ENCODE data around the gene WDR31.

WDR31 gene

GRCh38 chr9:113364951-113365350, 24.9 kb upstream of the WDR31 start:
- no peaks in the 10 kb centered on the region for H3K27me3 ChIP-seq (ENCODE audit: low read depth, low read length)
- H3K4me3 ChIP-seq (ENCODE audit: low read depth in 1 of 2, low read length in 2 of 2) = no peak overlapping the region
- no peak overlapping the region for H3K27ac ChIP-seq (ENCODE audit: low read length)
- no peaks in the 10 kb centered on the region for H3K36me3 ChIP-seq (ENCODE audit: control insufficient read depth in 1 of 2, insufficient read depth in 2 of 2, low read length in 2 of 2)
- H3K9me3 ChIP-seq (ENCODE audit: control insufficient read depth in 1 of 2, low read length in 2 of 2) = no peaks in the 10 kb centered on the region
- H3K4me1 ChIP-seq (ENCODE audit: control insufficient read depth in 1 of 2, insufficient read depth in 2 of 2, low read length in 2 of 2) = no peaks in the 10 kb centered on the region

- Histone ChIP-seq H3K36me3 (ENCODE audit: control insufficient read depth in 1 of 2, insufficient read depth in 2 of 2, low read length in 2 of 2) (no peaks in the 10 kb centered on the region), H3K4me3 (ENCODE audit: low read depth in 1 of 2, low read length in 2 of 2) (no peak overlapping the region), H3K27me3 (ENCODE audit: low read depth, low read length) (no peaks in the 10 kb centered on the region), H3K4me1 (ENCODE audit: control insufficient read depth in 1 of 2, insufficient read depth in 2 of 2, low read length in 2 of 2) (no peaks in the 10 kb centered on the region), H3K27ac (ENCODE audit: low read length) (no peak overlapping the region), H3K9me3 (ENCODE audit: control insufficient read depth in 1 of 2, low read length in 2 of 2) (no peaks in the 10 kb centered on the region)
Observed at GRCh38 chr9:113363336-113363735, 23.3 kb upstream of the WDR31 start.

- H3K4me1 ChIP-seq (ENCODE audit: control insufficient read depth in 1 of 2, insufficient read depth in 2 of 2, low read length in 2 of 2) = no peaks in the 10 kb centered on the region
- no peak overlapping the region for H3K4me3 ChIP-seq (ENCODE audit: low read depth in 1 of 2, low read length in 2 of 2)
- H3K27ac ChIP-seq (ENCODE audit: low read length) = no peak overlapping the region
- no peaks in the 10 kb centered on the region for H3K9me3 ChIP-seq (ENCODE audit: control insufficient read depth in 1 of 2, low read length in 2 of 2)
- no peaks in the 10 kb centered on the region for H3K27me3 ChIP-seq (ENCODE audit: low read depth, low read length)
- H3K36me3 ChIP-seq (ENCODE audit: control insufficient read depth in 1 of 2, insufficient read depth in 2 of 2, low read length in 2 of 2) = no peaks in the 10 kb centered on the region
Observed at GRCh38 chr9:113361304-113362018, 21.4 kb upstream of the WDR31 start.

GRCh38 chr9:113360242-113360842, 20.3 kb upstream of the WDR31 start:
- no peaks in the 10 kb centered on the region for H3K36me3 ChIP-seq (ENCODE audit: control insufficient read depth in 1 of 2, insufficient read depth in 2 of 2, low read length in 2 of 2)
- H3K9me3 ChIP-seq (ENCODE audit: control insufficient read depth in 1 of 2, low read length in 2 of 2) = no peaks in the 10 kb centered on the region
- no peaks in the 10 kb centered on the region for H3K27me3 ChIP-seq (ENCODE audit: low read depth, low read length)
- no peaks in the 10 kb centered on the region for H3K4me1 ChIP-seq (ENCODE audit: control insufficient read depth in 1 of 2, insufficient read depth in 2 of 2, low read length in 2 of 2)
- H3K27ac ChIP-seq (ENCODE audit: low read length) = no peak overlapping the region
- H3K4me3 ChIP-seq (ENCODE audit: low read depth in 1 of 2, low read length in 2 of 2) = no peak overlapping the region

DNA sequence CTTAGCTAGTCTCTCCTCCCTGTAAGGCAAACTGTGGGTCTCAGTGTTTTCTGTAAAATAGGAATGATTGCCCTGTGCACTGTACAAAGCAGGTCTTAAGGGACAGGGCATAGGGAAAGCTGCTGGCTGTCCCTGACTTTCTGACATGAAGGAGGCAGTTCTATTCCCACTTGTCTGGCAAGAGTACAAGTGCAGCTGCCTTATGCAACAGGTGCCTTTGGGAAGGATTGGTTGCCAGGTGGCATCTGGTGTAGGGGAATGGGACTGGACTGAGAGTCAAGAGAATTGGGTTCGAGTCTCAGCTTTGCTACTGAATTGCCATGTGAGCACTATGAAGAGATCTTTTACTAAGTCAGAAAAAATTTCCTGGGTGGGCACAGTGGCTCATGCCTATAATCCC, 19.3 kb upstream of the WDR31 start:
- Histone ChIP-seq H3K4me3 (ENCODE audit: low read depth in 1 of 2, low read length in 2 of 2) (no peak overlapping the region), H3K36me3 (ENCODE audit: control insufficient read depth in 1 of 2, insufficient read depth in 2 of 2, low read length in 2 of 2) (no peaks in the 10 kb centered on the region), H3K9me3 (ENCODE audit: control insufficient read depth in 1 of 2, low read length in 2 of 2) (no peaks in the 10 kb centered on the region), H3K27me3 (ENCODE audit: low read depth, low read length) (no peaks in the 10 kb centered on the region), H3K4me1 (ENCODE audit: control insufficient read depth in 1 of 2, insufficient read depth in 2 of 2, low read length in 2 of 2) (no peaks in the 10 kb centered on the region), H3K27ac (ENCODE audit: low read length) (no peak overlapping the region)

- Histone ChIP-seq H3K27me3 (ENCODE audit: low read depth, low read length) (peaks cover 4% of the 10 kb centered on the region), H3K4me3 (ENCODE audit: low read depth in 1 of 2, low read length in 2 of 2) (no peak overlapping the region), H3K9me3 (ENCODE audit: control insufficient read depth in 1 of 2, low read length in 2 of 2) (no peaks in the 10 kb centered on the region), H3K4me1 (ENCODE audit: control insufficient read depth in 1 of 2, insufficient read depth in 2 of 2, low read length in 2 of 2) (no peaks in the 10 kb centered on the region), H3K27ac (ENCODE audit: low read length) (no peak overlapping the region), H3K36me3 (ENCODE audit: control insufficient read depth in 1 of 2, insufficient read depth in 2 of 2, low read length in 2 of 2) (no peaks in the 10 kb centered on the region)
Observed at GRCh38 chr9:113356686-113357292, 16.7 kb upstream of the WDR31 start.

DNA sequence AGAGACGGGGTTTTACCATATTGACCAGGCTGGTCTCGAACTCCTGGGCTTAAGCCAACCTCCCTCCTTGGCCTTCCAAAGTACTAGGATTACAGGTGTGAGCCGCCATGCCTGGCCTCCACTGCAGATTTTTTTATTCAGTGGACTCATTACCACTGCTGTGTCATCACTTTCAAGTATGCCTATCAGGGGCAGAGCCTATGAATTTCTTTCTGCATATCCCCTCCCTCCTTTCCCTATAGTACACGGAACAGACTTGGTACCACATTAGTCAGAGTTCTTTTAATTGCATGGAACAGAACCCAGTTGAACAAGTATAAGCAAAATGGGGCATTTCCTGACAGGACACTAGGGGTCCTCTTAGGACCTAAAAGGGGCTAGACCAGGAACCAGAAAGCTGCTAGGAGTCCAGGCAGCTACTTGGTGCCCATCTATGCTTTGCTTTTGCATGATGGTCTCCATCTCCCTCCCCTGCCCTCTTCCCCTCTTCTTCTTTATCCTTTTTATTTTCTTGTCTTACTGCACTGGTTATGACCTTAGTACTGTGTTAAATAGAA, 15.0 kb upstream of the WDR31 start:
- H3K27me3 ChIP-seq (ENCODE audit: low read depth, low read length) = peaks cover 4% of the 10 kb centered on the region
- H3K27ac ChIP-seq (ENCODE audit: low read length) = no peak overlapping the region
- H3K9me3 ChIP-seq (ENCODE audit: control insufficient read depth in 1 of 2, low read length in 2 of 2) = no peaks in the 10 kb centered on the region
- H3K36me3 ChIP-seq (ENCODE audit: control insufficient read depth in 1 of 2, insufficient read depth in 2 of 2, low read length in 2 of 2) = no peaks in the 10 kb centered on the region
- H3K4me1 ChIP-seq (ENCODE audit: control insufficient read depth in 1 of 2, insufficient read depth in 2 of 2, low read length in 2 of 2) = peaks cover 0 to 7% of the 10 kb centered on the region in 2 donors
- H3K4me3 ChIP-seq (ENCODE audit: low read depth in 1 of 2, low read length in 2 of 2) = no peak overlapping the region

DNA sequence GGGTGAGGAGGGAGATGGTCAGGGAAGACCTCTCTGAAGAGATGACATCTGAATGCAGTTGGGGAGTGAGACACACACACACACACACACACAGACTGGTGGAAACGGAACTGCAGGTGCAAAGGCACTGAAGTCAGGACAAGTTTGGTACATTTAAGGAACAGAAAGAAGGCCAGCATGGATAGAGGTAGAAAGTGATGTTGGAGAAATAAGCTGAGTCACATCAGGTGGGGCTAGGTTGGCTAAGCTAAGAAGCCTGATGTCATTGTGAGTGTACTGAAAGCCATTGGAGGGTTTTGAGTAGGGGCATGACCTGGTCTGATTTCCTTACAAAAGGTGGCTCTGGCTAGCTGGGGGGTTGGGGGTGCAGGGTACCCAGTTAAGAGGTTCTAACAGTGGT, 12.3 kb upstream of the WDR31 start:
- H3K9me3 ChIP-seq (ENCODE audit: control insufficient read depth in 1 of 2, low read length in 2 of 2) = no peaks in the 10 kb centered on the region
- H3K4me1 ChIP-seq (ENCODE audit: control insufficient read depth in 1 of 2, insufficient read depth in 2 of 2, low read length in 2 of 2) = peaks cover 0 to 15% of the 10 kb centered on the region in 2 donors
- no peak overlapping the region for H3K27ac ChIP-seq (ENCODE audit: low read length)
- H3K4me3 ChIP-seq (ENCODE audit: low read depth in 1 of 2, low read length in 2 of 2) = no peak overlapping the region
- peaks cover 4% of the 10 kb centered on the region for H3K27me3 ChIP-seq (ENCODE audit: low read depth, low read length)
- no peaks in the 10 kb centered on the region for H3K36me3 ChIP-seq (ENCODE audit: control insufficient read depth in 1 of 2, insufficient read depth in 2 of 2, low read length in 2 of 2)

GRCh38 chr9:113352006-113352405, 11.9 kb upstream of the WDR31 start:
- no peak overlapping the region for H3K27ac ChIP-seq (ENCODE audit: low read length)
- peaks cover 0 to 15% of the 10 kb centered on the region in 2 donors for H3K4me1 ChIP-seq (ENCODE audit: control insufficient read depth in 1 of 2, insufficient read depth in 2 of 2, low read length in 2 of 2)
- no peaks in the 10 kb centered on the region for H3K36me3 ChIP-seq (ENCODE audit: control insufficient read depth in 1 of 2, insufficient read depth in 2 of 2, low read length in 2 of 2)
- H3K9me3 ChIP-seq (ENCODE audit: control insufficient read depth in 1 of 2, low read length in 2 of 2) = no peaks in the 10 kb centered on the region
- no peak overlapping the region for H3K4me3 ChIP-seq (ENCODE audit: low read depth in 1 of 2, low read length in 2 of 2)
- peaks cover 4% of the 10 kb centered on the region for H3K27me3 ChIP-seq (ENCODE audit: low read depth, low read length)

GRCh38 chr9:113350937-113351336, 10.9 kb upstream of the WDR31 start:
- peaks cover 4% of the 10 kb centered on the region for H3K27me3 ChIP-seq (ENCODE audit: low read depth, low read length)
- no peak overlapping the region for H3K4me3 ChIP-seq (ENCODE audit: low read depth in 1 of 2, low read length in 2 of 2)

DNA sequence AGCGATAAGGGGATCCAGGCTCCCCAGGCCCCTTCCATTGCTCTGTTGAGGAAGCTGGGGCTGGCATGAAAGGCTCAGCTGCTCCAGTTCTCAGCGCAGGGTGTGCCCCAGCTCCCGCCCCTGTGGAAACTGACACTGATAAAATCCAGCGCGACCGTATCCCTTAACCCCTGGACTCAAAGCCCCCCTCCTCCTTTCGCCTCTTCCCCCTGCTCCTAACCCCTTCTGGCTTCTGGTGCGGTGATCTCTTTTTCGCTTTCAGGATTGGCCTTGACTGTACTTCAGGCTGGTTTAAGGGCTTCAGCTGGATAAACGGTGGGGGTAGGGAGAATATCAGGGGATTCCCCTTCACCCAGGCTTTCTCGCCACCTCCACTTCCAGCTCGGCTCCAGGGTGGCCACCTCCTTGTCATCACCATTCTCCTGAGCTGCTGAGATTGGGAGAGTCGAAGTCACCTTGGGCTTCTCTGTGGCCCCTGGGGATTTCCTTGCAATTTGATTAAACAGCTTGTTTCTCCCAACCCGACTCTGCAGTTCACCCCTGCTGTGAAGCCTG, 10.1 kb upstream of the WDR31 start:
- Histone ChIP-seq H3K4me1 (ENCODE audit: control insufficient read depth in 1 of 2, insufficient read depth in 2 of 2, low read length in 2 of 2) (peaks cover 0 to 15% of the 10 kb centered on the region in 2 donors), H3K27me3 (ENCODE audit: low read depth, low read length) (peaks cover 4% of the 10 kb centered on the region), H3K9me3 (ENCODE audit: control insufficient read depth in 1 of 2, low read length in 2 of 2) (no peaks in the 10 kb centered on the region), H3K36me3 (ENCODE audit: control insufficient read depth in 1 of 2, insufficient read depth in 2 of 2, low read length in 2 of 2) (no peaks in the 10 kb centered on the region), H3K4me3 (ENCODE audit: low read depth in 1 of 2, low read length in 2 of 2) (peak overlapping the region; percentile 56), H3K27ac (ENCODE audit: low read length) (no peak overlapping the region)

More at GRCh38 chr9:113350937-113351336, 10.9 kb upstream of the WDR31 start:
- no peaks in the 10 kb centered on the region for H3K9me3 ChIP-seq (ENCODE audit: control insufficient read depth in 1 of 2, low read length in 2 of 2)
- no peaks in the 10 kb centered on the region for H3K36me3 ChIP-seq (ENCODE audit: control insufficient read depth in 1 of 2, insufficient read depth in 2 of 2, low read length in 2 of 2)
- no peak overlapping the region for H3K27ac ChIP-seq (ENCODE audit: low read length)
- H3K4me1 ChIP-seq (ENCODE audit: control insufficient read depth in 1 of 2, insufficient read depth in 2 of 2, low read length in 2 of 2) = peaks cover 0 to 15% of the 10 kb centered on the region in 2 donors
